H1 (cell line): ENCODE data around the gene TRAPPC2B. TPM values are rescaled to one million over a fixed set of nuclear protein-coding genes. Genes with fewer than 3 reads are reported as not detected.
A peak's percentile ranks its signal among the peaks of the same experiment; 100 is the strongest.

ENCODE experiments used
- CHD1 ChIP-seq: IDR thresholded peaks from 2 replicates; pipeline ENCODE4 v1.6.1; 2012; ENCODE audit warnings: low read depth, low read length, improper control_type of control experiment
- CHD2 ChIP-seq: IDR thresholded peaks from 2 replicates; pipeline ENCODE4 v1.6.1; 2012; ENCODE audit warnings: low read length, improper control_type of control experiment
- CREB1 ChIP-seq: IDR thresholded peaks from 2 replicates; pipeline ENCODE4 v1.6.1; 2012; ENCODE audit warnings: inconsistent platforms
- GABPA ChIP-seq: IDR thresholded peaks from 2 replicates; pipeline ENCODE4 v1.6.1; 2011; ENCODE audit warnings: mild to moderate bottlenecking, low read length, moderate library complexity, borderline replicate concordance; ENCODE audit not compliant: insufficient read depth
- HDAC2 ChIP-seq, 2 experiments: fragments of 300-600 bp in 1 of 2; sonication (generic) in 1 of 2; IDR thresholded peaks; 2 replicates each; pipeline ENCODE4 v1.6.1; 2011 to 2012; ENCODE audit warnings: low read depth in 2 of 2, low read length in 2 of 2, mild to moderate bottlenecking in 2 of 2, moderate library complexity in 2 of 2, borderline replicate concordance in 1 of 2, inconsistent platforms in 1 of 2
- JUN ChIP-seq: IDR thresholded peaks from 2 replicates; pipeline ENCODE4 v1.6.1; 2011; ENCODE audit warnings: low read depth, mild to moderate bottlenecking, improper control_type of control experiment, low read length
- KDM1A ChIP-seq: fragments of 200-600, 300-600 bp; sonication (generic); IDR thresholded peaks from 2 replicates; pipeline ENCODE4 v1.7.1; 2016; ENCODE audit warnings: mild to moderate bottlenecking, low read length, borderline replicate concordance
- KDM4A ChIP-seq: IDR thresholded peaks from one replicate; pipeline ENCODE4 v1.7.1; 2012; ENCODE audit warnings: low read depth, mild to moderate bottlenecking, moderate library complexity, low read length, inconsistent platforms; ENCODE audit not compliant: severe bottlenecking
- KDM5A ChIP-seq: fragments of 200-600 bp; IDR thresholded peaks from 2 replicates; pipeline ENCODE4 v1.7.1; 2012; ENCODE audit warnings: mild to moderate bottlenecking, low read length, inconsistent platforms, mixed read lengths
- POLR2A ChIP-seq, 2 experiments: IDR thresholded peaks; 1 replicate in 1 of 2; 2 replicates in 1 of 2; pipeline ENCODE4 v1.6.1; 2011; ENCODE audit warnings: low read depth in 2 of 2, low read length in 2 of 2, mild to moderate bottlenecking in 2 of 2; ENCODE audit errors: control extremely low read depth in 1 of 2
- SAP30 ChIP-seq: fragments of 300-600 bp; sonication (generic); IDR thresholded peaks from 2 replicates; pipeline ENCODE4 v1.7.1; 2012; ENCODE audit warnings: low read length, moderate library complexity, mild to moderate bottlenecking, inconsistent platforms; ENCODE audit not compliant: insufficient read depth, insufficient replicate concordance
- SIN3A ChIP-seq, 2 experiments: IDR thresholded peaks in 1 of 2; conservative IDR thresholded peaks in 1 of 2; 2 replicates each; pipeline ENCODE4 v1.6.1; 2011 to 2012; ENCODE audit warnings: low read length in 2 of 2, improper control_type of control experiment in 1 of 2, low read depth in 1 of 2, mild to moderate bottlenecking in 1 of 2
- SIX5 ChIP-seq: IDR thresholded peaks from 2 replicates; pipeline ENCODE4 v1.6.1; 2011; ENCODE audit warnings: mild to moderate bottlenecking, low read depth, low read length
- SP2 ChIP-seq: IDR thresholded peaks from 2 replicates; pipeline ENCODE4 v1.6.1; 2012; ENCODE audit warnings: mild to moderate bottlenecking, low read length, inconsistent platforms
- SP4 ChIP-seq: IDR thresholded peaks from 2 replicates; pipeline ENCODE4 v1.6.1; 2012; ENCODE audit warnings: low read length, inconsistent platforms
- TAF7 ChIP-seq: optimal IDR thresholded peaks from 2 replicates; pipeline ENCODE3; 2011; ENCODE audit warnings: low read depth, mild to moderate bottlenecking, inconsistent platforms, low read length, moderate library complexity, borderline replicate concordance
- TCF12 ChIP-seq: IDR thresholded peaks from 2 replicates; pipeline ENCODE4 v1.6.1; 2011; ENCODE audit warnings: low read depth, mild to moderate bottlenecking, low read length
- polyA plus RNA-seq, 7 experiments: library from polyadenylated mRNA; depleted of rRNA in 3 of 7; stranded (reverse) in 5 of 7; unstranded in 2 of 7; fragments of >200 nt in 5 of 7; fragments of 200-250 nt in 2 of 7; gene quantifications; 1 replicate in 5 of 7; 2 replicates in 1 of 7; 4 replicates in 1 of 7; pipeline versions ENCODE4 v1.2.1 to v1.2.3, GENCODE V29; 2011 to 2013; ENCODE audit warnings: missing spikeins in 2 of 7, mixed read lengths in 2 of 7
- total RNA-seq: library from RNA; stranded (reverse); fragmentation: NEBNext Ultra II Directional; extraction: Animal tissue kit (Norgen Biotek cat#: 25700); gene quantifications from 2 replicates; pipeline ENCODE4 v1.2.1, GENCODE V29; 2021
- TF ChIP-seq, protein P1 (sequence below): IDR thresholded peaks from 2 replicates; pipeline ENCODE4 v1.6.1; 2012; ENCODE audit warnings: low read length, inconsistent platforms
- TF ChIP-seq, protein P2 (sequence below): IDR thresholded peaks from 2 replicates; pipeline ENCODE4 v1.6.1; 2012; ENCODE audit warnings: inconsistent platforms

Gene TRAPPC2B
- total and polyA plus RNA-seq, 2 of the 8 experiments (the other 6 are each of a cell fraction or from before 2014, with no cell fraction given): 8.7 to 28.3 TPM

DNA sequence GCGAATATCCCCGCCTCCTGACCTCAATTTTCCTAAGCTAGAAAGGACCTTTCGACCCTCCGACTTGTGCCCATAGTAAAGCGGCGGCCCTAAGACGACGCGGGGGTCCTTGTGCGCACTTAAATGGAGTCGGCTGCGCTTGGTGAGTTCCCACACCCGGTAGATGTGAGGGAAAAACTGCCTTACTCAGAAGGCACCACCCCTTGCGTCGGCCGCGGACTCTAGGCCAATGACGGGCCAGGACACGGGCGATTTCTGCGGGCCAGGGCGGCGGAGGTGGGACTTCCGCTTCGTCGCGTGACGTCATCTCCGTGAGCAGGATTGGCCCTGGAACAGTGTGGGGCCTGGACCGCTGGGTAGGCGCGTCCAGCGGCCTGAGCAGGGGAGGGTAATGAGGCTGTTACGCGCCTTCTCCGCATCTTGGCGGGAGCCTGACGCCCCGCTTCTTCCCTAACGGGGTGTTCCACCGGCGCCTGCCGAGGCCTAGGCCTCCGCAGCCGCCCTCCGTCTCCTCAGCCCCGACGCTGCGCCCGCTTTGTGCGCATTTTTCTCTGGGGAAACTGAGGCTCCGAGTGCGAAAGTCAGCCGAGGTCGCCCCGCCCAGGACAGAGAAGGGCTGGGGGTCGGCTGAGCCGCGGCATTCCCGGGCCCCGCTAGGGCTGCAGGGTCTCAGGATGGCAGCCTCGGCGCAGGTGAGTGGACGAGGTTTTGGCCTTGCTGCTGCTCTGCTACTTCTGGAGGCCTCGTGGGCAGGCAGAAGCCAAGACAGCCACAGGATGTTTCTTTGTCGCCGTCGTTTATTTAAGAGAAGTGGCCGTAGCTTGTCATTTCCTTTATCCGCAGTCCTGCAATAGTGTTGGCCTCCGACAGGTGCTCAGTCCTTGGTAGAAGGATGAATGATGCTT is 42.9 kb upstream of the TRAPPC2B start, which contains the start of gene ZNF543 (continued):
- TF ChIP-seq, protein P1, sequence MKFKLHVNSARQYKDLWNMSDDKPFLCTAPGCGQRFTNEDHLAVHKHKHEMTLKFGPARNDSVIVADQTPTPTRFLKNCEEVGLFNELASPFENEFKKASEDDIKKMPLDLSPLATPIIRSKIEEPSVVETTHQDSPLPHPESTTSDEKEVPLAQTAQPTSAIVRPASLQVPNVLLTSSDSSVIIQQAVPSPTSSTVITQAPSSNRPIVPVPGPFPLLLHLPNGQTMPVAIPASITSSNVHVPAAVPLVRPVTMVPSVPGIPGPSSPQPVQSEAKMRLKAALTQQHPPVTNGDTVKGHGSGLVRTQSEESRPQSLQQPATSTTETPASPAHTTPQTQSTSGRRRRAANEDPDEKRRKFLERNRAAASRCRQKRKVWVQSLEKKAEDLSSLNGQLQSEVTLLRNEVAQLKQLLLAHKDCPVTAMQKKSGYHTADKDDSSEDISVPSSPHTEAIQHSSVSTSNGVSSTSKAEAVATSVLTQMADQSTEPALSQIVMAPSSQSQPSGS: peak; percentile 39; the same call in 1 of the 2 replicates
- TF ChIP-seq SP2: peak; percentile 24; the same call in 1 of the 2 replicates
- peak; percentile 82 for TF ChIP-seq KDM4A
- TF ChIP-seq SP4: 0 out of 2 replicates have a peak, but pooled peaks have one; percentile 51
- peak; percentile 62 for TF ChIP-seq SAP30
- peak; percentile 80 to 93 for TF ChIP-seq POLR2A (IDR thresholded peaks at IDR 0.05; ENCODE audit: control extremely low read depth in 1 of 2, low read depth in 2 of 2, low read length in 2 of 2)
- no peak for TF ChIP-seq KDM1A
- peak; percentile 43; the same call in 1 of the 2 replicates for TF ChIP-seq CHD2
- peak; percentile 60 for TF ChIP-seq TAF7
- TF ChIP-seq JUN: peak; percentile 68; the same call in 1 of the 2 replicates
- TF ChIP-seq KDM5A: peak; percentile 53; the same call in 1 of the 2 replicates
- TF ChIP-seq CREB1: peak; percentile 96
- TF ChIP-seq, protein P2, sequence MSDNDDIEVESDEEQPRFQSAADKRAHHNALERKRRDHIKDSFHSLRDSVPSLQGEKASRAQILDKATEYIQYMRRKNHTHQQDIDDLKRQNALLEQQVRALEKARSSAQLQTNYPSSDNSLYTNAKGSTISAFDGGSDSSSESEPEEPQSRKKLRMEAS: no peak
- TF ChIP-seq GABPA: peak; percentile 88; the same call in 1 of the 2 replicates
- TF ChIP-seq SIN3A (conservative IDR thresholded peaks at IDR 0.05 in 1 of 2, IDR thresholded peaks at IDR 0.05 in 1 of 2; ENCODE audit: low read depth in 1 of 2, low read length in 2 of 2): peak in 1 of 2 experiments; percentile 64; a peak in 1 of 4 replicates
- TF ChIP-seq TCF12: no peak
- TF ChIP-seq CHD1: no peak
- TF ChIP-seq SIX5: no peak
- TF ChIP-seq HDAC2 (IDR thresholded peaks at IDR 0.05; ENCODE audit: borderline replicate concordance in 1 of 2, low read depth in 2 of 2, low read length in 2 of 2): 0 out of 4 replicates have a peak, but pooled peaks of 1 of the 2 experiments have one; percentile 61
